AG09319 (cell line): ENCODE measurements around the gene MRPS6.

Experiments used
- DNase-seq: peaks from one replicate; pipeline ENCODE4 v3.0.0-alpha.2; 2010; ENCODE audit warnings: low read depth; ENCODE audit errors: extremely low read depth
- TF ChIP-seq, protein P1 (sequence below): IDR thresholded peaks from 2 replicates; pipeline ENCODE4 v1.5.1; 2011; ENCODE audit warnings: low read depth, mild to moderate bottlenecking, inconsistent platforms, low read length, moderate library complexity

The MRPS6 gene

GRCh38 chr21:34113842-34114241 lies 40.5 kb downstream of the MRPS6 start:
- TF ChIP-seq, protein P1, sequence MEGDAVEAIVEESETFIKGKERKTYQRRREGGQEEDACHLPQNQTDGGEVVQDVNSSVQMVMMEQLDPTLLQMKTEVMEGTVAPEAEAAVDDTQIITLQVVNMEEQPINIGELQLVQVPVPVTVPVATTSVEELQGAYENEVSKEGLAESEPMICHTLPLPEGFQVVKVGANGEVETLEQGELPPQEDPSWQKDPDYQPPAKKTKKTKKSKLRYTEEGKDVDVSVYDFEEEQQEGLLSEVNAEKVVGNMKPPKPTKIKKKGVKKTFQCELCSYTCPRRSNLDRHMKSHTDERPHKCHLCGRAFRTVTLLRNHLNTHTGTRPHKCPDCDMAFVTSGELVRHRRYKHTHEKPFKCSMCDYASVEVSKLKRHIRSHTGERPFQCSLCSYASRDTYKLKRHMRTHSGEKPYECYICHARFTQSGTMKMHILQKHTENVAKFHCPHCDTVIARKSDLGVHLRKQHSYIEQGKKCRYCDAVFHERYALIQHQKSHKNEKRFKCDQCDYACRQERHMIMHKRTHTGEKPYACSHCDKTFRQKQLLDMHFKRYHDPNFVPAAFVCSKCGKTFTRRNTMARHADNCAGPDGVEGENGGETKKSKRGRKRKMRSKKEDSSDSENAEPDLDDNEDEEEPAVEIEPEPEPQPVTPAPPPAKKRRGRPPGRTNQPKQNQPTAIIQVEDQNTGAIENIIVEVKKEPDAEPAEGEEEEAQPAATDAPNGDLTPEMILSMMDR: no peak
- DNase-seq: no peak

GRCh38 chr21:34115160-34115559 lies 41.8 kb downstream of the MRPS6 start:
- TF ChIP-seq, protein P1: no peak
- DNase-seq: no peak

- DNase-seq: no peak
- TF ChIP-seq, protein P1: no peak
Observed at GRCh38 chr21:34116569-34116968, 43.2 kb downstream of the MRPS6 start.

GRCh38 chr21:34120867-34121266 lies 47.5 kb downstream of the MRPS6 start:
- DNase-seq: no peak

DNA sequence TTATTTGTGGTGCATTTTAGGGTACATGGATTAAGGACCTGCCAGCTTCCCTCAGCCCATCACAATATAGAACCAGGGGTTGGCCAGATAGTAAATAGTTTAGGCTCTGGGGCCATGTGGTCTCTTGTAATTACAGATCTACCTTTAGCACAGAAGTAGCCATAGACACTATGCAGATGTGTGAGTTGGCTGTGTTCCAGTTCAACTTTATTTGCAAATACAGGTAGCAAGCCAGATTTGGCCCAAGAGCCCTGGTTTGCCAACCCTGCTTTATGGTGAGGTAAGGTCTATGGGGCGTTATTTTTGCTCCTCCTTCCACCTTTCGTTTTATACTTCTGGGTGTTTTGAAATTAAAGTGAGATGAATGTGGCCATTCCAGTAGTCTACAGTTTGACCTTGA lies 48.7 kb downstream of the MRPS6 start:
- no peak for DNase-seq

More at GRCh38 chr21:34120867-34121266, 47.5 kb downstream of the MRPS6 start:
- TF ChIP-seq, protein P1: no peak

DNA sequence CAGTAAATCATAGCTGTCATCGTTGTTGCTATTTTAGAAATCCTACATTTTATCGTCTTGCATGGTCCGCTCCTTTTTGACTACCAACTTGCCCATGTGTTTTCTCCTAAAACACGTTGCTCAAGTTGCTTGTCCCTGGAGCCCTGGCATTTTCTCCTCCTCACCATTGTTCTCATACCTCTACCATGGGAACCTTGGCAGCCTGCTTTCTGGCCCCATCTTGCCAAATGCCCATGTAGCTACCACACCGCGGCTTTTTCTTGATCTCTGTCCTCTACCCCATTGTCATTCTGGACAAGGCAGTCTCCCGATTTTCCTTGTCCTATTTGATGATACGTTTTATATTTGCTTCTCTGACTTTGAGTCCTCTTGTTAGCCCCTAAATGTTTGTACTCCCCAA lies 50.2 kb downstream of the MRPS6 start:
- DNase-seq: no peak
- TF ChIP-seq, protein P1: no peak

More for the DNA sequence above, 48.7 kb downstream of the MRPS6 start:
- TF ChIP-seq, protein P1: no peak

GRCh38 chr21:34126269-34126668 lies 52.9 kb downstream of the MRPS6 start:
- TF ChIP-seq, protein P1: no peak
- DNase-seq: no peak
